GM13976 (cell line): ENCODE results near the gene FBXL16.
"Not testable (repeated sequence)": the region's sequence is repeated elsewhere in the genome, so short reads cannot be mapped to it uniquely, and the experiment has no call there.

ENCODE experiments used
- DNase-seq: peaks from one replicate; pipeline ENCODE4 v3.0.0; 2012; ENCODE audit warnings: low spot score
- in situ Hi-C: fragments of 300-500 bp; cut with MboI; formaldehyde crosslinking; loops from one replicate; pipeline ENCODE4 v1.12.0; 2022; ENCODE audit warnings: low sequenced_read_pairs, mixed read lengths, inconsistent platforms; ENCODE audit not compliant: unreplicated experiment
- TF ChIP-seq, protein P1 (sequence below): IDR thresholded peaks from 2 replicates; pipeline ENCODE4 v1.5.1; 2012; ENCODE audit warnings: borderline replicate concordance, mild to moderate bottlenecking; ENCODE audit not compliant: insufficient read depth; ENCODE audit errors: extremely low read depth, missing control alignments, control extremely low read depth

The FBXL16 gene

DNA sequence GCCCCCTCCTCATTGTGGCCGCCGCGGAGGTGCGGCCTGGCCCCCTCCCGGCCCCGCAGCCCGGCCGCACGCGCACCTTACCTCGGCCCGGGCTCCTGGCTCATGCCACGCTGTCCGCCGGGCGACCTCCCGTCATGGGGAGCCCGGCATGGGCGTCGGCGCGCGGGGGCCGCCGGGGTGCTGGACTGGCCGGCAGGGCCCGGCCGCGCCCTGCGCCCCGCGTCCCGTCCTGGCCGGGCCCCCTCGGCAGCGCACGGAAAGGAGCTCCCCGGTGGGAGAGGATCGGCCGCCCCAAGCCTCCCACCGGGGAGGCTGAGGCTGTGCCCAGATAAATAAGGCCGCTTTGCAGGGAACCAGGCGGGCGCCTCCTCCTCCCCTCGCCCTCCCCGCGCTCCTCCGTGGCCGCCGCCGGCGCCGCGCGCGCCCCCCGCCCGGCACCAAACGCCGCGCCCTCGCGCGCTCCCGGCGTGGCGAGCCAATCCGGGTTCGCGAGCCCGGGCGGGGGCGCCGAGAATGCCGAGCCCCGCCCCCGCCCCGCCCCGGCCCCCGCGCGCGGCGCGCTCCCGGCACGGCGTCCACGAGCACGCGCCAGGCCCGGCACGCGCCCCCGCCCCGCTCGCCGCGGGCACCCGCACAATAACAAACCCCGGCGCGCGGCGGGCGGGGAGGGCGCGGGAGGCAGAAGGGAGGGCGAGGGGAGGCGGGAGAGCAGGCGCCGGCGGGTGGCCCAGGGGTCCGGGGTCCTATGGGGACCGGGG, at the start of gene FBXL16:
FBXL16 (minus strand) TSS at position 371 of the 758 bp plus-strand sequence. CDS start 8,396 bp downstream, outside the sequence.
- in situ Hi-C loops: no loop called here
- DNase-seq: no peak
- TF ChIP-seq, protein P1, sequence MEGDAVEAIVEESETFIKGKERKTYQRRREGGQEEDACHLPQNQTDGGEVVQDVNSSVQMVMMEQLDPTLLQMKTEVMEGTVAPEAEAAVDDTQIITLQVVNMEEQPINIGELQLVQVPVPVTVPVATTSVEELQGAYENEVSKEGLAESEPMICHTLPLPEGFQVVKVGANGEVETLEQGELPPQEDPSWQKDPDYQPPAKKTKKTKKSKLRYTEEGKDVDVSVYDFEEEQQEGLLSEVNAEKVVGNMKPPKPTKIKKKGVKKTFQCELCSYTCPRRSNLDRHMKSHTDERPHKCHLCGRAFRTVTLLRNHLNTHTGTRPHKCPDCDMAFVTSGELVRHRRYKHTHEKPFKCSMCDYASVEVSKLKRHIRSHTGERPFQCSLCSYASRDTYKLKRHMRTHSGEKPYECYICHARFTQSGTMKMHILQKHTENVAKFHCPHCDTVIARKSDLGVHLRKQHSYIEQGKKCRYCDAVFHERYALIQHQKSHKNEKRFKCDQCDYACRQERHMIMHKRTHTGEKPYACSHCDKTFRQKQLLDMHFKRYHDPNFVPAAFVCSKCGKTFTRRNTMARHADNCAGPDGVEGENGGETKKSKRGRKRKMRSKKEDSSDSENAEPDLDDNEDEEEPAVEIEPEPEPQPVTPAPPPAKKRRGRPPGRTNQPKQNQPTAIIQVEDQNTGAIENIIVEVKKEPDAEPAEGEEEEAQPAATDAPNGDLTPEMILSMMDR: no peak

- DNase-seq: no peak
- in situ Hi-C loops: no loop called here
- TF ChIP-seq, protein P1: no peak
Measured at GRCh38 chr16:754656-755055, 49.1 kb upstream of the FBXL16 start.

DNA sequence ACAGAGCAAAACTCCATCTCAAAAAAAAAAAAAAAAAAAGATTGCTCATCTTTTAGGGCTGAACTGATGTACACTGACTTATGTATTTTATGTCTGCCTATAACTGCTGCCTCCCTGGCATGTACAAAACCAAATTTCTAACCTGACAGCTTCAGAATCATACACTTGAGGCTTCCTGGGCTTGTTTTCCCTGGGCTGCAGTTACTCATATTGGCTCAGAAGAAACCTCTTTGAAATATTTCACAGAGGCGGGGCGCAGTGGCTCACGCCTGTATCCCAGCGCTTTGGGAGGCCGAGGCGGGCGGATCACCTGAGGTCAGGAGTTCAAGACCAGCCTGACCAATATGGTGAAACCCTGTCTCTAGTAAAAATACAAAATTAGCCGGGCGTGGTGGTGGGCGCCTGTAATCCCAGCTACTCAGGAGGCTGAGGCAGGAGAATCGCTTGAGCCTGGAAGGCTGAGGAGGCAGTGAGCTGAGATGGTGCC, 48.6 kb upstream of the FBXL16 start:
- DNase-seq, in situ Hi-C loops: not testable (repeated sequence)

GRCh38 chr16:752007-752312, 46.4 kb upstream of the FBXL16 start:
- TF ChIP-seq, protein P1: no peak
- no peak for DNase-seq
- in situ Hi-C loops: no loop called here

GRCh38 chr16:751152-752006, 45.8 kb upstream of the FBXL16 start:
- no peak for DNase-seq
- in situ Hi-C loops: no loop called here
- TF ChIP-seq, protein P1: no peak

DNA sequence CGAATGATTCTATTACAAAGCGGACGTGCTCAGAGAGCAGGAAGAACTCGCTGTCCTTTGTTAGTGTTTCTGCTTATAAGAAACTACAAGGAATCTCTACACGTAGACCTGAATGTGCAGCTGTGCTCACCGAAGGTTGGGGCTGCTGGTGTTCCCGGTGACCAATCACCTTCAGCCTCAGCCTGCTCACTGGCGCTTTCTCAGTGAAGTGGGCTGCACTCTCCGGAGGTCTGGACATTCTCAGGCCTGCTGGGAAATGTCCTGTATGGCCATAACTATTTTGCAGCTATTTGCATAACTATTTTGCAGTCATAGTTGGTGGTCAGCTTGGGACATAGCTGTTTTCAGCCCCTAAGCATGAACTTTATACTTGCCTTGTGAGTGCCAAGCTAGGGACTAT, 44.9 kb upstream of the FBXL16 start:
- TF ChIP-seq, protein P1: no peak
- in situ Hi-C loops: no loop called here
- DNase-seq: no peak

- no peak for DNase-seq
- TF ChIP-seq, protein P1: no peak
- in situ Hi-C loops: no loop called here
Measured at GRCh38 chr16:749010-749409, 43.4 kb upstream of the FBXL16 start.
